Endothelial cell (in vitro differentiated cells): Measurements from ENCODE around the gene CD36. TPM values are rescaled to one million over a fixed set of nuclear protein-coding genes. Genes with fewer than 3 reads are reported as not detected.

Experiments used
- DNase-seq: peaks from one replicate; pipeline ENCODE4 v3.0.0; 2021; ENCODE audit warnings: low spot score
- H3K27ac Mint-ChIP-seq: one replicate; pipeline ENCODE4 v1.8.0; 2021; ENCODE audit warnings: mixed read lengths, inconsistent platforms; ENCODE audit not compliant: unreplicated experiment
- H3K27me3 Mint-ChIP-seq: one replicate; pipeline ENCODE4 v1.8.0; 2021; ENCODE audit warnings: mild to moderate bottlenecking, moderate library complexity, mixed read lengths, inconsistent platforms; ENCODE audit not compliant: unreplicated experiment
- H3K36me3 Mint-ChIP-seq: one replicate; pipeline ENCODE4 v1.8.0; 2021; ENCODE audit warnings: mild to moderate bottlenecking, low read depth, mixed read lengths, inconsistent platforms; ENCODE audit not compliant: unreplicated experiment
- H3K4me1 Mint-ChIP-seq: one replicate; pipeline ENCODE4 v1.8.0; 2021; ENCODE audit warnings: mild to moderate bottlenecking, mixed read lengths, inconsistent platforms; ENCODE audit not compliant: unreplicated experiment
- H3K4me3 Mint-ChIP-seq: one replicate; pipeline ENCODE4 v1.8.0; 2021; ENCODE audit warnings: mild to moderate bottlenecking, mixed read lengths, inconsistent platforms; ENCODE audit not compliant: unreplicated experiment
- H3K9me3 Mint-ChIP-seq: one replicate; pipeline ENCODE4 v1.8.0; 2021; ENCODE audit warnings: mixed read lengths, inconsistent platforms; ENCODE audit not compliant: unreplicated experiment
- total RNA-seq: library from RNA; stranded (reverse); fragmentation: NEBNext Ultra II Directional; extraction: Animal tissue kit (Norgen Biotek cat#: 25700); gene quantifications from one replicate; pipeline ENCODE4 v1.2.1, GENCODE V29; 2021; ENCODE audit not compliant: unreplicated experiment
- TF ChIP-seq, protein P1 (sequence below): fragments of 200-600 bp; sonication (generic); IDR thresholded peaks from one replicate; pipeline ENCODE4 v1.5.0; 2021; ENCODE audit warnings: antibody characterized with exemption; ENCODE audit not compliant: unreplicated experiment

CD36 gene
- total RNA-seq, 1 donor from 2014 or later = 3.8 TPM

DNA sequence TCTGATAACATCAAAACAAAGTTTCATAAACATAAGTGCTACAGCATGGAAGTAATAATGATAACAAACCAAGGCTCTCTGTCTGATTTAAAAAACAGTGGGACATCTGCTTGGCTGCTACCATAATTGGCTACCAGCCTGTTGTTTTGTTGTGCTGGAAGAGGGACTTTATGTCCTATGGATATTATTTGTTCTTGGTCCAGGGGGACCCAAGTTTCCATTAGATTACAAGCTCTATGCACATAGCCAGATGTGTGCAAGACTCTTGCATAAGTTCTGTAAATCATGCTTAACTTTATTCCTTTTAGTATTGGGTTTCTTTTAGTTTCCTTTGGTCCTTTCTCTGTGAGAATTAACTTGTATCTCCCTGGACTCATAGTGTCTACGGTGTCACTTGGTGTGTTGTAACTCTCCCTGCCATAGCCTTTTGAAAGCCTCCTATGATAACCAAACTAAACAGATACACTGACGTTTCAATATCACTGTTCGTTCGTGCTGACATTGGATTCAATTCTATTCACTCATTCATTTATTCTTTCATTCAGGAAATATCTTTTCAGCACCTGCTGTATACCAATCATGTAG, 41.4 kb upstream of the CD36 start:
- TF ChIP-seq, protein P1, sequence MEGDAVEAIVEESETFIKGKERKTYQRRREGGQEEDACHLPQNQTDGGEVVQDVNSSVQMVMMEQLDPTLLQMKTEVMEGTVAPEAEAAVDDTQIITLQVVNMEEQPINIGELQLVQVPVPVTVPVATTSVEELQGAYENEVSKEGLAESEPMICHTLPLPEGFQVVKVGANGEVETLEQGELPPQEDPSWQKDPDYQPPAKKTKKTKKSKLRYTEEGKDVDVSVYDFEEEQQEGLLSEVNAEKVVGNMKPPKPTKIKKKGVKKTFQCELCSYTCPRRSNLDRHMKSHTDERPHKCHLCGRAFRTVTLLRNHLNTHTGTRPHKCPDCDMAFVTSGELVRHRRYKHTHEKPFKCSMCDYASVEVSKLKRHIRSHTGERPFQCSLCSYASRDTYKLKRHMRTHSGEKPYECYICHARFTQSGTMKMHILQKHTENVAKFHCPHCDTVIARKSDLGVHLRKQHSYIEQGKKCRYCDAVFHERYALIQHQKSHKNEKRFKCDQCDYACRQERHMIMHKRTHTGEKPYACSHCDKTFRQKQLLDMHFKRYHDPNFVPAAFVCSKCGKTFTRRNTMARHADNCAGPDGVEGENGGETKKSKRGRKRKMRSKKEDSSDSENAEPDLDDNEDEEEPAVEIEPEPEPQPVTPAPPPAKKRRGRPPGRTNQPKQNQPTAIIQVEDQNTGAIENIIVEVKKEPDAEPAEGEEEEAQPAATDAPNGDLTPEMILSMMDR = no peak
- DNase-seq = no peak
- Mint-ChIP-seq H3K27me3 (no peaks in the 10 kb centered on the region), H3K4me1 (no peaks in the 10 kb centered on the region), H3K4me3 (no peak overlapping the region), H3K27ac (no peak overlapping the region), H3K9me3 (no peaks in the 10 kb centered on the region), H3K36me3 (no peaks in the 10 kb centered on the region)

DNA sequence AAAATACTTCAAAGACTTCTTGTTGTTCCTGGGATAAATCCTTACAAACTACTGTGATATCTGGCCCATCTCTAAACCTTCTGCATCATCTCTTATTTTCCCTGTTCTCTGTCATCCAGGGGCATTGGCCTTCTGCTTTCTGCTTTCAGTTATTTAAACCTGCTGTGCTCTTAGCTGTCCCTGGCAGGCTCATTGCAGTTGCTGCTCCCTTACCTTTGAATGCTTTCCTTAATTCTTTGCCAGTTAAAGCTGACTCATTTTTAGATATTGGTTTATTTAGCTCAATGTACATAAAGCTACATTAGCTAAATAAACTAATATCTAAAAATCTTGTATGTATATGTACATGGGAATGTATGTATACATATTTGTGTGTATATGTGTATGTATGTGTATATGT, 40.6 kb upstream of the CD36 start:
- H3K27ac Mint-ChIP-seq = no peak overlapping the region
- no peaks in the 10 kb centered on the region for H3K27me3 Mint-ChIP-seq
- no peaks in the 10 kb centered on the region for H3K9me3 Mint-ChIP-seq
- no peaks in the 10 kb centered on the region for H3K36me3 Mint-ChIP-seq
- DNase-seq = no peak
- H3K4me3 Mint-ChIP-seq = no peak overlapping the region
- TF ChIP-seq, protein P1 = no peak
- H3K4me1 Mint-ChIP-seq = no peaks in the 10 kb centered on the region

DNA sequence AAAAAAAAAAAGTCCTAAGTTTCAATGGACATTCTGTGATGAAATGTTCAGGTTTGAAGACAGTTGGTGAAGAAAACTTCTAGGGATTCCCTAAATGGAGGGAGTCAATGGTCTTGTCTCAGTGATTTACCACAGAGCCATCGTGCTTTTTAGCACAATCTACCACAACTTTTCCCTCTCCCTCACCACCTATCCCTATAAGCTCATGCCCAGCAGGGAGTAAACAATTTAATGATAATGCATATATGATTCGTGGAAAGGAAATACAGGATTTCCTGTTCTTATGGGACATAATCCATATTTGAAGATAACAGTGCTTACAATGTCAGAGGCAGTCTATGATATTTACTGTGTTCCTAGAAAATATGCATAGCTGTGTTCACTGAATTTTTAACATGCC, 38.4 kb upstream of the CD36 start:
- Mint-ChIP-seq H3K27me3 (no peaks in the 10 kb centered on the region), H3K4me3 (no peak overlapping the region), H3K36me3 (no peaks in the 10 kb centered on the region), H3K9me3 (no peaks in the 10 kb centered on the region), H3K27ac (no peak overlapping the region), H3K4me1 (no peaks in the 10 kb centered on the region)
- DNase-seq = no peak
- TF ChIP-seq, protein P1 = no peak

DNA sequence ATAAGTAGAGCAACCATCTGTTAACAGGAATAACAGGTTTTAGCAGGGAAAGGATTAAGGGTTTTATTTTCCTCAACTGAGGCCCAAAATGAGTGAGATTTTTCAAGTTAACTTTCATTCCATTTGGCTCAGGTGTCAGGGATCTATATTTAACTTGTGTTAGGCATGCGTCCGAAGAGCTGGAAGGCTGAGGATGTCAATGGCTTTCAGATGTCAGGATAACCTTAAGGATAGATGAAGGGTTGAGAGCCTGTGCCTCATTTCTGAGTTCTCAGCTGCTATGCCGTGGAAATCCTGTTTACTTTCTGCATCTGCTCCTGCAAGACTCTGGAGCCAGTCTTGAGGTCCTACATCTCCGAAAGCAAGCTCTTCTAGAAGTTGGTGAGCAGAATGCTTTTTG, 36.4 kb upstream of the CD36 start:
- TF ChIP-seq, protein P1 = no peak
- Mint-ChIP-seq H3K4me1 (no peaks in the 10 kb centered on the region), H3K27me3 (no peaks in the 10 kb centered on the region), H3K9me3 (no peaks in the 10 kb centered on the region), H3K4me3 (no peak overlapping the region), H3K36me3 (no peaks in the 10 kb centered on the region), H3K27ac (no peak overlapping the region)
- no peak for DNase-seq

DNA sequence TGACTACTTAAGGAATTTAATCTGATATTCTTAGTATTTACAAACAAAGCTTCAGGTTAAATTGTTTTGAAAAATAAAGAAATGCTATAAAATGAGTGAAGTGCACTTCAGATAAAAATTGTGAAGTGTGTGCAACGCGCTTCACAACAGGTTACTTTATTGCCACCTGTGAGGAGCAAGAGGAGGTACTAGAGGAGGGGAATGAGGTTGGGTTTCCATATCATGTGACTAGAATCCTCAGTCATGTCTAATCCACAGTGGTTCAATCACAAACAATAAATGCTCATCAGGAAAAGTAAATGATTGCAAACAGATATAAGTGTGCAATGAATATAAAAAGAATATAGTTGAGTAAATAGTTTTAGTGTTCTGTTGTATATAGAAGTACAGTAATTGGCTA, 34.5 kb upstream of the CD36 start:
- no peak overlapping the region for H3K27ac Mint-ChIP-seq
- H3K4me3 Mint-ChIP-seq = no peak overlapping the region
- DNase-seq = no peak
- TF ChIP-seq, protein P1 = no peak
- peaks cover 2% of the 10 kb centered on the region for H3K27me3 Mint-ChIP-seq
- H3K36me3 Mint-ChIP-seq = no peaks in the 10 kb centered on the region
- H3K4me1 Mint-ChIP-seq = no peaks in the 10 kb centered on the region
- no peaks in the 10 kb centered on the region for H3K9me3 Mint-ChIP-seq
